ENCODE measurements around the gene MSX2. TPM values are rescaled to one million over a fixed set of nuclear protein-coding genes. Genes with fewer than 3 reads are reported as not detected.
A peak's percentile ranks its signal among the peaks of the same experiment; 100 is the strongest.

Gene MSX2
- polyA plus RNA-seq (ENCODE audit: insufficient read length in 4 of 4): under 1 TPM; 0.35 to 0.94 (median 0.78) TPM

- DNase-seq (ENCODE audit: low read depth in 4 of 4, low spot score in 3 of 4): peak; percentile 68 to 78 (median 76)
These were observed at the start of gene MSX2 for GRCh38 chr5:174724484-174725260. Gene MSX2, plus strand, starts transcription at chr5:174724582. Its CDS starts 78 bp downstream, at chr5:174724660.

GRCh38 chr5:174675110-174675509, 49.3 kb upstream of the MSX2 start:
- no peak for DNase-seq (ENCODE audit: low read depth in 4 of 4, low spot score in 3 of 4)

- no peak for DNase-seq (ENCODE audit: low read depth in 4 of 4, low spot score in 3 of 4)
These were observed 48.5 kb upstream of the MSX2 start for GRCh38 chr5:174675916-174676315.

- no peak for DNase-seq (ENCODE audit: low read depth in 4 of 4, low spot score in 3 of 4)
These were observed 46.3 kb upstream of the MSX2 start for GRCh38 chr5:174678107-174678506.

GRCh38 chr5:174680901-174681565, 43.3 kb upstream of the MSX2 start:
- DNase-seq (ENCODE audit: low read depth in 4 of 4, low spot score in 3 of 4): no peak

- DNase-seq (ENCODE audit: low read depth in 4 of 4, low spot score in 3 of 4): no peak
These were observed 36.9 kb upstream of the MSX2 start for GRCh38 chr5:174687503-174687902.

- DNase-seq (ENCODE audit: low read depth in 4 of 4, low spot score in 3 of 4): no peak
These were observed 35.7 kb upstream of the MSX2 start for GRCh38 chr5:174688441-174689354.

GRCh38 chr5:174690271-174690670, 34.1 kb upstream of the MSX2 start:
- DNase-seq (ENCODE audit: low read depth in 4 of 4, low spot score in 3 of 4): no peak

GRCh38 chr5:174692381-174692780, 32.0 kb upstream of the MSX2 start:
- no peak for DNase-seq (ENCODE audit: low read depth in 4 of 4, low spot score in 3 of 4)

- DNase-seq (ENCODE audit: low read depth in 4 of 4, low spot score in 3 of 4): no peak
These were observed 31.4 kb upstream of the MSX2 start for GRCh38 chr5:174692982-174693422.

- no peak for DNase-seq (ENCODE audit: low read depth in 4 of 4, low spot score in 3 of 4)
These were observed 30.5 kb upstream of the MSX2 start for GRCh38 chr5:174693697-174694385.

GRCh38 chr5:174694611-174695010, 29.8 kb upstream of the MSX2 start:
- no peak for DNase-seq (ENCODE audit: low read depth in 4 of 4, low spot score in 3 of 4)

GRCh38 chr5:174698156-174698555, 26.2 kb upstream of the MSX2 start:
- no peak for DNase-seq (ENCODE audit: low read depth in 4 of 4, low spot score in 3 of 4)

GRCh38 chr5:174699131-174699530, 25.3 kb upstream of the MSX2 start:
- no peak for DNase-seq (ENCODE audit: low read depth in 4 of 4, low spot score in 3 of 4)

- no peak for DNase-seq (ENCODE audit: low read depth in 4 of 4, low spot score in 3 of 4)
These were observed 17.3 kb upstream of the MSX2 start for GRCh38 chr5:174706997-174707572.

GRCh38 chr5:174707671-174708070, 16.7 kb upstream of the MSX2 start:
- DNase-seq (ENCODE audit: low read depth in 4 of 4, low spot score in 3 of 4): no peak

GRCh38 chr5:174708476-174709207, 15.7 kb upstream of the MSX2 start:
- no peak for DNase-seq (ENCODE audit: low read depth in 4 of 4, low spot score in 3 of 4)

- no peak for DNase-seq (ENCODE audit: low read depth in 4 of 4, low spot score in 3 of 4)
These were observed 9.6 kb upstream of the MSX2 start for GRCh38 chr5:174714751-174715150.

GRCh38 chr5:174715804-174716203, 8.6 kb upstream of the MSX2 start:
- no peak for DNase-seq (ENCODE audit: low read depth in 4 of 4, low spot score in 3 of 4)

Data from right renal pelvis (tissue), 4 donors.